ENCODE data around the gene TMEM250. TPM values are rescaled to one million over a fixed set of nuclear protein-coding genes. Genes with fewer than 3 reads are reported as not detected.
A peak's percentile ranks its signal among the peaks of the same experiment; 100 is the strongest.

TMEM250 gene
- total and polyA plus RNA-seq, 9 of the 15 experiments (the other 6 are each of a cell fraction or from before 2014, with no cell fraction given), result 0.32 to 44.6 (median 12.2) TPM

DNA sequence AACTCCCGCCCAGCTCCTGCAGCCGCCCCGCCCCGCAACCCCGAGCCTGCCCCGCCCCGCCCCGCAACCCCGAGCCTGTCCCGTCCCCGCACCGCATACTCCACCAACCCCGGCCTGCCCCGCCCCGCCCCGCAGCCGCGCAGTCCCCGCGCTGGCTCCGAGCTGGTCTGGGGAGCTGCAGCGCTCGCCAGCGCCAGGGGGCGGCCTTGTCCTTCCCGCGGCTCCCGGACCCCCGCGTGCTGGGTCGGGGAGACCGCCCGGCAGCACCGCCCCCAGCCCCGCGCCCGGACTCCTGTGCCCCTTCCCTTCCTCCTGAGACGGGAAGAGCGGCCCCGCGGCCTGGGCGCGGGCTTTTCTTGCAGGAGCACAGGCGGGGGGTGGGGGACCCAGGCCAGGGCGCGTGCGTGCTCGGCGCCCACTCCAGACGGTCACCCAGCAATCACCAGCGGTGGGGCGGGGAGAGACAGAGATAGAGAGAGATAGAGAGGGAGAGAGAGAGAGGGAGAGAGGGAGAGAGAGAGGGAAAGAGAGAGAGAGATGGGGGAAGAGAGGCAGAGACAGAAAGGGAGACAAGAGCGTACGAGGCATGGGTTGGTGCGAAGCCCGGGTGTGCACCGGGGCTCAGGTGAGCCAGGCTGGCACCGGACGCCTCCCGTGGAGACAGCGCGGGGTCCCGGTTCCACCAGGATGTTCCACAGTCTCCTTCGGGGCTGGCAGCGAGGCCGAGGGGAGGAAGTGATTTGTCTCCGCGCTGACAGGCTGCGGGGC lies 14.7 kb upstream of the TMEM250 start (continued):
- TF ChIP-seq, protein P1, sequence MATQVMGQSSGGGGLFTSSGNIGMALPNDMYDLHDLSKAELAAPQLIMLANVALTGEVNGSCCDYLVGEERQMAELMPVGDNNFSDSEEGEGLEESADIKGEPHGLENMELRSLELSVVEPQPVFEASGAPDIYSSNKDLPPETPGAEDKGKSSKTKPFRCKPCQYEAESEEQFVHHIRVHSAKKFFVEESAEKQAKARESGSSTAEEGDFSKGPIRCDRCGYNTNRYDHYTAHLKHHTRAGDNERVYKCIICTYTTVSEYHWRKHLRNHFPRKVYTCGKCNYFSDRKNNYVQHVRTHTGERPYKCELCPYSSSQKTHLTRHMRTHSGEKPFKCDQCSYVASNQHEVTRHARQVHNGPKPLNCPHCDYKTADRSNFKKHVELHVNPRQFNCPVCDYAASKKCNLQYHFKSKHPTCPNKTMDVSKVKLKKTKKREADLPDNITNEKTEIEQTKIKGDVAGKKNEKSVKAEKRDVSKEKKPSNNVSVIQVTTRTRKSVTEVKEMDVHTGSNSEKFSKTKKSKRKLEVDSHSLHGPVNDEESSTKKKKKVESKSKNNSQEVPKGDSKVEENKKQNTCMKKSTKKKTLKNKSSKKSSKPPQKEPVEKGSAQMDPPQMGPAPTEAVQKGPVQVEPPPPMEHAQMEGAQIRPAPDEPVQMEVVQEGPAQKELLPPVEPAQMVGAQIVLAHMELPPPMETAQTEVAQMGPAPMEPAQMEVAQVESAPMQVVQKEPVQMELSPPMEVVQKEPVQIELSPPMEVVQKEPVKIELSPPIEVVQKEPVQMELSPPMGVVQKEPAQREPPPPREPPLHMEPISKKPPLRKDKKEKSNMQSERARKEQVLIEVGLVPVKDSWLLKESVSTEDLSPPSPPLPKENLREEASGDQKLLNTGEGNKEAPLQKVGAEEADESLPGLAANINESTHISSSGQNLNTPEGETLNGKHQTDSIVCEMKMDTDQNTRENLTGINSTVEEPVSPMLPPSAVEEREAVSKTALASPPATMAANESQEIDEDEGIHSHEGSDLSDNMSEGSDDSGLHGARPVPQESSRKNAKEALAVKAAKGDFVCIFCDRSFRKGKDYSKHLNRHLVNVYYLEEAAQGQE (IDR thresholded peaks at IDR 0.05; ENCODE audit: borderline replicate concordance), result peak; percentile 17; the same call in 1 of the 2 replicates
- TF ChIP-seq, protein P1 (CRISPR knock-in tag; IDR thresholded peaks at IDR 0.05; ENCODE audit: low read depth), result no peak
- peak; percentile 49 to 58; a peak in 3 of 4 replicates for TF ChIP-seq NRF1 (conservative IDR thresholded peaks at IDR 0.05 in 1 of 2, IDR thresholded peaks at IDR 0.05 in 1 of 2)
- peak in 1 of 2 experiments; percentile 75; a peak in 2 of 4 replicates for TF ChIP-seq HDAC1 (IDR thresholded peaks at IDR 0.05)
- TF ChIP-seq FOXM1 (IDR thresholded peaks at IDR 0.05; ENCODE audit: low read depth), result no peak
- TF ChIP-seq FOXM1 (CRISPR knock-in tag; IDR thresholded peaks at IDR 0.05; ENCODE audit: low read depth), result no peak
- no peak for TF ChIP-seq ZNF347 (CRISPR knock-in tag; IDR thresholded peaks at IDR 0.05; ENCODE audit: low read depth)
- TF ChIP-seq, protein P2, sequence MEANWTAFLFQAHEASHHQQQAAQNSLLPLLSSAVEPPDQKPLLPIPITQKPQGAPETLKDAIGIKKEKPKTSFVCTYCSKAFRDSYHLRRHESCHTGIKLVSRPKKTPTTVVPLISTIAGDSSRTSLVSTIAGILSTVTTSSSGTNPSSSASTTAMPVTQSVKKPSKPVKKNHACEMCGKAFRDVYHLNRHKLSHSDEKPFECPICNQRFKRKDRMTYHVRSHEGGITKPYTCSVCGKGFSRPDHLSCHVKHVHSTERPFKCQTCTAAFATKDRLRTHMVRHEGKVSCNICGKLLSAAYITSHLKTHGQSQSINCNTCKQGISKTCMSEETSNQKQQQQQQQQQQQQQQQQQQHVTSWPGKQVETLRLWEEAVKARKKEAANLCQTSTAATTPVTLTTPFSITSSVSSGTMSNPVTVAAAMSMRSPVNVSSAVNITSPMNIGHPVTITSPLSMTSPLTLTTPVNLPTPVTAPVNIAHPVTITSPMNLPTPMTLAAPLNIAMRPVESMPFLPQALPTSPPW (CRISPR knock-in tag; IDR thresholded peaks at IDR 0.05), result peak; percentile 68
- TF ChIP-seq, protein P3, sequence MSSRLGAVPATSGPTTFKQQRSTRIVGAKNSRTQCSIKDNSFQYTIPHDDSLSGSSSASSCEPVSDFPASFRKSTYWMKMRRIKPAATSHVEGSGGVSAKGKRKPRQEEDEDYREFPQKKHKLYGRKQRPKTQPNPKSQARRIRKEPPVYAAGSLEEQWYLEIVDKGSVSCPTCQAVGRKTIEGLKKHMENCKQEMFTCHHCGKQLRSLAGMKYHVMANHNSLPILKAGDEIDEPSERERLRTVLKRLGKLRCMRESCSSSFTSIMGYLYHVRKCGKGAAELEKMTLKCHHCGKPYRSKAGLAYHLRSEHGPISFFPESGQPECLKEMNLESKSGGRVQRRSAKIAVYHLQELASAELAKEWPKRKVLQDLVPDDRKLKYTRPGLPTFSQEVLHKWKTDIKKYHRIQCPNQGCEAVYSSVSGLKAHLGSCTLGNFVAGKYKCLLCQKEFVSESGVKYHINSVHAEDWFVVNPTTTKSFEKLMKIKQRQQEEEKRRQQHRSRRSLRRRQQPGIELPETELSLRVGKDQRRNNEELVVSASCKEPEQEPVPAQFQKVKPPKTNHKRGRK (tag; IDR thresholded peaks at IDR 0.05), result peak; percentile 61; the same call in 1 of the 2 replicates
- TF ChIP-seq, protein P4, sequence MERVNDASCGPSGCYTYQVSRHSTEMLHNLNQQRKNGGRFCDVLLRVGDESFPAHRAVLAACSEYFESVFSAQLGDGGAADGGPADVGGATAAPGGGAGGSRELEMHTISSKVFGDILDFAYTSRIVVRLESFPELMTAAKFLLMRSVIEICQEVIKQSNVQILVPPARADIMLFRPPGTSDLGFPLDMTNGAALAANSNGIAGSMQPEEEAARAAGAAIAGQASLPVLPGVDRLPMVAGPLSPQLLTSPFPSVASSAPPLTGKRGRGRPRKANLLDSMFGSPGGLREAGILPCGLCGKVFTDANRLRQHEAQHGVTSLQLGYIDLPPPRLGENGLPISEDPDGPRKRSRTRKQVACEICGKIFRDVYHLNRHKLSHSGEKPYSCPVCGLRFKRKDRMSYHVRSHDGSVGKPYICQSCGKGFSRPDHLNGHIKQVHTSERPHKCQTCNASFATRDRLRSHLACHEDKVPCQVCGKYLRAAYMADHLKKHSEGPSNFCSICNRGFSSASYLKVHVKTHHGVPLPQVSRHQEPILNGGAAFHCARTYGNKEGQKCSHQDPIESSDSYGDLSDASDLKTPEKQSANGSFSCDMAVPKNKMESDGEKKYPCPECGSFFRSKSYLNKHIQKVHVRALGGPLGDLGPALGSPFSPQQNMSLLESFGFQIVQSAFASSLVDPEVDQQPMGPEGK (CRISPR knock-in tag; IDR thresholded peaks at IDR 0.05; ENCODE audit: borderline replicate concordance), result no peak
- TF ChIP-seq FIP1L1 (IDR thresholded peaks at IDR 0.05; ENCODE audit: low read depth, low read length, poor library complexity, severe bottlenecking), result peak; percentile 75
